ENCODE measurements around the gene CEP85. TPM values are rescaled to one million over a fixed set of nuclear protein-coding genes. Genes with fewer than 3 reads are reported as not detected.

The CEP85 gene
- total RNA-seq, 1 experiment from 2014 or later = 51.8 TPM

GRCh38 chr1:26287811-26288210 lies 53.8 kb downstream of the CEP85 start (continued):
- no peak for TF ChIP-seq CTCF (IDR thresholded peaks at IDR 0.05)

- ChIA-PET CTCF (interaction anchor here (0.6 to 0.8 kb wide), 3 partner anchors 9 to 103 kb away, joined by 3 to 4 read pairs (median 3); no protein-coding TSS in a partner anchor), POLR2A (no interaction called here)
- Histone ChIP-seq H3K4me3 (ENCODE audit: low read depth in 2 of 2, low read length in 2 of 2) (no peak overlapping the region), H3K27ac (ENCODE audit: low read length) (no peak overlapping the region), H3K36me3 (ENCODE audit: control insufficient read depth, insufficient read depth, low read length) (no peaks in the 10 kb centered on the region), H3K9me3 (ENCODE audit: control insufficient read depth, insufficient read depth, low read depth, low read length) (no peaks in the 10 kb centered on the region), H3K27me3 (ENCODE audit: control insufficient read depth, insufficient read depth, low read length) (no peaks in the 10 kb centered on the region), H3K4me1 (ENCODE audit: control insufficient read depth, insufficient read depth, low read length) (peaks cover 13% of the 10 kb centered on the region)
- DNase-seq (ENCODE audit: low read depth, low spot score) (no peak), ATAC-seq (no peak)
- in situ Hi-C loops (cut with HindIII; ENCODE audit: low pct_unique_long_range_greater_than_20kb, low sequenced_read_pairs) = no loop called here
- TF ChIP-seq TCF7L2 (IDR thresholded peaks at IDR 0.05; ENCODE audit: low read depth, low read length) (no peak), SIN3A (IDR thresholded peaks at IDR 0.05; ENCODE audit: borderline replicate concordance, insufficient read depth, low read depth, low read length) (no peak), CTCF (IDR thresholded peaks at IDR 0.05) (no peak), REST (IDR thresholded peaks at IDR 0.05; ENCODE audit: insufficient read depth in 1 of 2, low read depth in 2 of 2, low read length in 1 of 2) (no peak)
- intact Hi-C loops (cut with micrococcal nuclease; ENCODE audit: unreplicated experiment) = loop anchor here (5.0 kb wide), 1 partner anchor 104 kb away; no protein-coding TSS in a partner anchor
- no TSS peak for BruUV-seq (replicated peaks)
These were observed 54.4 kb downstream of the CEP85 start for GRCh38 chr1:26288311-26288941.

- intact Hi-C loops (cut with micrococcal nuclease; ENCODE audit: unreplicated experiment) = loop anchor here (5.0 kb wide), 1 partner anchor 103 kb away; no protein-coding TSS in a partner anchor
- no peak for ATAC-seq
- no peaks in the 10 kb centered on the region for H3K27me3 ChIP-seq (ENCODE audit: control insufficient read depth, insufficient read depth, low read length)
These were observed 55.4 kb downstream of the CEP85 start for GRCh38 chr1:26289158-26290059.

More at GRCh38 chr1:26289158-26290059, 55.4 kb downstream of the CEP85 start:
- Histone ChIP-seq H3K4me3 (ENCODE audit: low read depth in 2 of 2, low read length in 2 of 2) (no peak overlapping the region), H3K27ac (ENCODE audit: low read length) (no peak overlapping the region), H3K9me3 (ENCODE audit: control insufficient read depth, insufficient read depth, low read depth, low read length) (no peaks in the 10 kb centered on the region), H3K4me1 (ENCODE audit: control insufficient read depth, insufficient read depth, low read length) (peaks cover 10% of the 10 kb centered on the region), H3K36me3 (ENCODE audit: control insufficient read depth, insufficient read depth, low read length) (no peaks in the 10 kb centered on the region)
- no peak for DNase-seq (ENCODE audit: low read depth, low spot score)
- in situ Hi-C loops (cut with HindIII; ENCODE audit: low pct_unique_long_range_greater_than_20kb, low sequenced_read_pairs) = no loop called here
- ChIA-PET CTCF (interaction anchor here (0.8 kb wide), 1 partner anchor 8 kb away, joined by 3 read pairs; no protein-coding TSS in a partner anchor), POLR2A (no interaction called here)
- BruUV-seq (replicated peaks) = no TSS peak
- no peak for TF ChIP-seq POLR2AphosphoS5 (IDR thresholded peaks at IDR 0.05; ENCODE audit: low read depth, low read length)
- no peak for TF ChIP-seq TCF7L2 (IDR thresholded peaks at IDR 0.05; ENCODE audit: low read depth, low read length)
- TF ChIP-seq SIN3A (IDR thresholded peaks at IDR 0.05; ENCODE audit: borderline replicate concordance, insufficient read depth, low read depth, low read length) = no peak
- TF ChIP-seq CTCF (IDR thresholded peaks at IDR 0.05) = no peak
- TF ChIP-seq REST (IDR thresholded peaks at IDR 0.05; ENCODE audit: insufficient read depth in 1 of 2, low read depth in 2 of 2, low read length in 1 of 2) = no peak

All from Panc1 (cell line).